HCT116 (cell line): ENCODE data around the gene SEMA5B.

Experiments
- EZH2 ChIP-seq: fragments of 200-600 bp; sonication (generic); IDR thresholded peaks from 2 replicates; pipeline ENCODE4 v1.6.1; 2017; ENCODE audit warnings: antibody characterized with exemption, mixed run types
- POLR2A ChIP-seq: IDR thresholded peaks from 2 replicates; pipeline ENCODE4 v1.7.0; 2011; ENCODE audit warnings: borderline replicate concordance; ENCODE audit not compliant: insufficient read depth, insufficient read length; ENCODE audit errors: extremely low read depth
- POLR2AphosphoS5 ChIP-seq: IDR thresholded peaks from 2 replicates; pipeline ENCODE4 v1.6.1; 2011; ENCODE audit warnings: mild to moderate bottlenecking, low read depth, low read length, moderate library complexity
- SP1 ChIP-seq: IDR thresholded peaks from 2 replicates; pipeline ENCODE4 v1.6.1; 2012; ENCODE audit warnings: low read depth
- TCF7L2 ChIP-seq: IDR thresholded peaks from 2 replicates; pipeline ENCODE4 v1.7.0; 2011; ENCODE audit warnings: borderline replicate concordance, inconsistent platforms; ENCODE audit not compliant: insufficient read depth, insufficient read length; ENCODE audit errors: extremely low read depth
- YY1 ChIP-seq: IDR thresholded peaks from 2 replicates; pipeline ENCODE4 v1.6.1; 2011; ENCODE audit warnings: low read length, low read depth, moderate library complexity, mild to moderate bottlenecking; ENCODE audit not compliant: insufficient replicate concordance; ENCODE audit errors: extremely low read depth
- ZFX ChIP-seq: fragments of 450-650 bp; IDR thresholded peaks from 2 replicates; pipeline ENCODE4 v1.6.1; 2017
- TF ChIP-seq, protein P1 (sequence below), 3 experiments: fragments of 200-600 bp in 1 of 3; sonication (generic) in 1 of 3; IDR thresholded peaks in 2 of 3; conservative IDR thresholded peaks in 1 of 3; 2 replicates each; pipeline ENCODE4 v1.5.1; 2012 to 2017; ENCODE audit warnings: low read depth in 2 of 3, low read length in 2 of 3, antibody characterized with exemption in 1 of 3, borderline replicate concordance in 1 of 3, control low read depth in 1 of 3, mild to moderate bottlenecking in 1 of 3, mixed read lengths in 1 of 3, mixed run types in 1 of 3, moderate library complexity in 1 of 3; ENCODE audit not compliant: insufficient read depth in 1 of 3
- TF ChIP-seq, protein P2 (sequence below): IDR thresholded peaks from 2 replicates; pipeline ENCODE4 v1.6.1; 2012

DNA sequence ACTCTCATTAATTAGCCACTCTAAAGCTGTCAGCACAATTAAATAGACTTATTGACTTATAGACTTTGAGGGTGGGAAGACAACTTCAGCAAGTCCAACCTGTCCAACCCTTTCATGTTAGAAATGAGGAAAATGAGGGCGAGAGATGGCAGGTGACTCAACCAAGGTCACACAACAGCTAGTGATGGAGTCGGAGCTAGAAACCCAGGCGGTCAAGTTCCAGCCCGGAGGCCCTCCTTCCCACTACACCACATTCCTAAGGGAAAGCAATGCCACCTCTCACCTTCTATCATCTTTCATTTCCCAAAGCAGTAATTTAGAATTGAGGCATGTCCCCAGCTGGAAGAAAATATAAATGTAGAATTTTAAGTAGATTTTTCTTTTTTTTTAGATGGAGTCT, 28.7 kb downstream of the SEMA5B start:
- TF ChIP-seq POLR2AphosphoS5, result no peak
- TF ChIP-seq, protein P1, sequence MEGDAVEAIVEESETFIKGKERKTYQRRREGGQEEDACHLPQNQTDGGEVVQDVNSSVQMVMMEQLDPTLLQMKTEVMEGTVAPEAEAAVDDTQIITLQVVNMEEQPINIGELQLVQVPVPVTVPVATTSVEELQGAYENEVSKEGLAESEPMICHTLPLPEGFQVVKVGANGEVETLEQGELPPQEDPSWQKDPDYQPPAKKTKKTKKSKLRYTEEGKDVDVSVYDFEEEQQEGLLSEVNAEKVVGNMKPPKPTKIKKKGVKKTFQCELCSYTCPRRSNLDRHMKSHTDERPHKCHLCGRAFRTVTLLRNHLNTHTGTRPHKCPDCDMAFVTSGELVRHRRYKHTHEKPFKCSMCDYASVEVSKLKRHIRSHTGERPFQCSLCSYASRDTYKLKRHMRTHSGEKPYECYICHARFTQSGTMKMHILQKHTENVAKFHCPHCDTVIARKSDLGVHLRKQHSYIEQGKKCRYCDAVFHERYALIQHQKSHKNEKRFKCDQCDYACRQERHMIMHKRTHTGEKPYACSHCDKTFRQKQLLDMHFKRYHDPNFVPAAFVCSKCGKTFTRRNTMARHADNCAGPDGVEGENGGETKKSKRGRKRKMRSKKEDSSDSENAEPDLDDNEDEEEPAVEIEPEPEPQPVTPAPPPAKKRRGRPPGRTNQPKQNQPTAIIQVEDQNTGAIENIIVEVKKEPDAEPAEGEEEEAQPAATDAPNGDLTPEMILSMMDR (IDR thresholded peaks at IDR 0.05 in 2 of 3, conservative IDR thresholded peaks at IDR 0.05 in 1 of 3; ENCODE audit: borderline replicate concordance in 1 of 3, insufficient read depth in 1 of 3, low read depth in 2 of 3, low read length in 2 of 3), result no peak
- TF ChIP-seq ZFX, result no peak
- no peak for TF ChIP-seq POLR2A
- TF ChIP-seq YY1, result no peak
- TF ChIP-seq, protein P2, sequence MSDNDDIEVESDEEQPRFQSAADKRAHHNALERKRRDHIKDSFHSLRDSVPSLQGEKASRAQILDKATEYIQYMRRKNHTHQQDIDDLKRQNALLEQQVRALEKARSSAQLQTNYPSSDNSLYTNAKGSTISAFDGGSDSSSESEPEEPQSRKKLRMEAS, result no peak
- TF ChIP-seq SP1, result no peak
- no peak for TF ChIP-seq EZH2
- no peak for TF ChIP-seq TCF7L2
